Heart right ventricle (tissue), 16 donors: Measurements from ENCODE around the gene MGLL. TPM values are rescaled to one million over a fixed set of nuclear protein-coding genes. Genes with fewer than 3 reads are reported as not detected.

Source experiments
- ATAC-seq, 8 donors: fragments of 200-7000 bp; cut with Tn5 transposase; one replicate each; pipeline ENCODE4 v1.9.1; 2020; ENCODE audit warnings: mild to moderate bottlenecking in 8 of 8, moderate library complexity in 8 of 8, moderate number of reproducible peaks in 1 of 8
- DNase-seq, 2 donors: peaks; one replicate each; pipeline ENCODE4 v3.0.0-alpha.2; 2020
- H3K27ac ChIP-seq, 10 donors: fragments of 200-600 bp; sonication (generic) in 2 of 10; one replicate each; pipeline versions ENCODE4 v1.5.0 to v1.8.0; 2020 to 2022; ENCODE audit warnings: mild to moderate bottlenecking in 3 of 10
- H3K27me3 ChIP-seq, 7 donors: fragments of 200-600 bp; one replicate each; pipeline ENCODE4 v1.8.0; 2021 to 2022; ENCODE audit warnings: mild to moderate bottlenecking in 2 of 7
- H3K36me3 ChIP-seq, 9 donors: fragments of 200-600 bp; sonication (generic) in 1 of 9; one replicate each; pipeline versions ENCODE4 v1.5.0 to v1.8.0; 2020 to 2022; ENCODE audit warnings: mild to moderate bottlenecking in 2 of 9
- H3K4me1 ChIP-seq, 9 donors: fragments of 200-600 bp; sonication (generic) in 1 of 9; one replicate each; pipeline versions ENCODE4 v1.5.0 to v1.8.0; 2020 to 2022; ENCODE audit warnings: mild to moderate bottlenecking in 4 of 9
- H3K4me3 ChIP-seq, 10 donors: fragments of 200-600 bp; sonication (generic) in 2 of 10; one replicate each; pipeline versions ENCODE4 v1.5.0 to v1.8.0; 2020 to 2022; ENCODE audit warnings: mild to moderate bottlenecking in 7 of 10, moderate library complexity in 2 of 10
- H3K9me3 ChIP-seq, 11 donors: fragments of 200-600 bp in 10 of 11; sonication (generic) in 2 of 11; one replicate each; pipeline versions ENCODE4 v1.5.0 to v1.8.0; 2013 to 2022; ENCODE audit warnings: mild to moderate bottlenecking in 2 of 11, control low read depth in 1 of 11, moderate library complexity in 1 of 11
- CTCF ChIP-seq, 9 donors: fragments of 200-600 bp; sonication (generic) in 2 of 9; IDR thresholded peaks; one replicate each; pipeline versions ENCODE4 v1.5.0 to v1.8.0; 2021 to 2022; ENCODE audit warnings: antibody characterized with exemption in 9 of 9, mild to moderate bottlenecking in 5 of 9, moderate library complexity in 1 of 9
- WGBS, 2 donors: extraction: QIAGEN DNeasy Blood & Tissue Kit; methylation state at CpG; one replicate each; pipeline ENCODE4 v1.1.7; 2013; ENCODE audit warnings: inconsistent platforms in 1 of 2; 5-methylcytosine and 5-hydroxymethylcytosine counted together
- intact Hi-C, 10 donors: fragments of 100-400 bp; cut with DNase I; formaldehyde crosslinking; loops; one replicate each; pipeline versions ENCODE4 v1.11.1 to v1.14.2; 2022
- polyA plus RNA-seq, 2 donors: library from polyadenylated mRNA; stranded (reverse); fragments of 200-250 nt; gene quantifications; one replicate each; pipeline ENCODE4 v1.2.3, GENCODE V29; 2013
- total RNA-seq, 10 donors: library from RNA; stranded (reverse); fragmentation: NEBNext Ultra II Directional in 3 of 10; extraction: Animal tissue kit (Norgen Biotek cat#: 25700) in 3 of 10; gene quantifications; one replicate each; pipeline versions ENCODE4 v1.2.1 to v1.2.4, GENCODE V29; 2021 to 2023
- donor health status: Arrhythmogenic right ventricular cardiomyopathy.
- donor health status: ischemic (EF 13 %, LVEDD 7.1; RV severe dilation, severe dysfunction).
- donor health status: healthy with polysubstance abuse.
- donor health status: DM: no; HTN: yes; CAD: no.
- donor health status: DM: no; HTN: no; CAD: no.
- donor health status: ischemic (EF 25% LVEDD 6.9; RV normal size, moderate dysfunction).
- donor health status: ischemic (EF 25% LVEDD 5.7; RV mildly dilated, moderate dysfunction).
- donor health status: healthy.
- donor health status: DM: yes; HTN: yes; CAD: no.
- donor health status: Ischemic cardiomyopathy.
- donor health status: ischemic (EF 35%, LVEDD 5.7; RV mildly dilated, moderate dysfunction).
- donor health status: nonischemic (EF 11% LVEDD 7.7; RV severe dilation, severe dysfunction).
- donor health status: DM: yes; HTN: yes; CAD: no.
- donor health status: PGD.
- donor health status: ischemic (EF 29% LVEDD 5.4; RV normal size, mild dysfunction).
- donor health status: nonischemic (EF 23%, LVEDD 6.1; RV moderate dilation, normal function).

The MGLL gene
- total and polyA plus RNA-seq, 12 donors, result 35.7 to 103 (median 65.2) TPM

GRCh38 chr3:127803619-127804018 is 18.7 kb downstream of the MGLL start:
- WGBS, 2 donors, result 61 to 63% methylated on average over 4 of the region's 4 CpGs
- Histone ChIP-seq H3K4me1 (peaks cover 3 to 89% (median 48%) of the 10 kb centered on the region in 9 donors), H3K27ac (no peak overlapping the region), H3K9me3 (no peaks in the 10 kb centered on the region), H3K4me3 (no peak overlapping the region), H3K36me3 (peaks cover 0 to 96% (median 9%) of the 10 kb centered on the region in 9 donors), H3K27me3 (no peaks in the 10 kb centered on the region)
- intact Hi-C loops, result no loop called here
- no peak for TF ChIP-seq CTCF (IDR thresholded peaks at IDR 0.05)
- no peak for DNase-seq
- ATAC-seq, result peak in 3 of 8 donors; percentile 14 to 69 (median 36)

GRCh38 chr3:127802606-127803005 is 19.7 kb downstream of the MGLL start:
- Histone ChIP-seq H3K27me3 (no peaks in the 10 kb centered on the region), H3K9me3 (no peaks in the 10 kb centered on the region), H3K27ac (peak overlapping the region in 1 of 10 donors; percentile 23), H3K4me3 (no peak overlapping the region), H3K4me1 (peaks cover 3 to 89% (median 49%) of the 10 kb centered on the region in 9 donors), H3K36me3 (peaks cover 0 to 96% (median 9%) of the 10 kb centered on the region in 9 donors)
- no peak for DNase-seq
- no peak for TF ChIP-seq CTCF (IDR thresholded peaks at IDR 0.05)
- 91 to 92% methylated on average over 6 of the region's 6 CpGs for WGBS, 2 donors
- intact Hi-C loops, result no loop called here
- ATAC-seq, result no peak

GRCh38 chr3:127801731-127802313 is 20.5 kb downstream of the MGLL start:
- TF ChIP-seq CTCF (IDR thresholded peaks at IDR 0.05), result no peak
- Histone ChIP-seq H3K36me3 (peaks cover 0 to 96% (median 12%) of the 10 kb centered on the region in 9 donors), H3K4me1 (peaks cover 3 to 96% (median 49%) of the 10 kb centered on the region in 9 donors), H3K9me3 (no peaks in the 10 kb centered on the region), H3K27me3 (no peaks in the 10 kb centered on the region), H3K27ac (no peak overlapping the region), H3K4me3 (no peak overlapping the region)
- WGBS, 2 donors, result 94 to 96% methylated on average over 3 of the region's 3 CpGs
- intact Hi-C loops, result no loop called here
- no peak for ATAC-seq
- no peak for DNase-seq

GRCh38 chr3:127800508-127800907 is 21.8 kb downstream of the MGLL start:
- Histone ChIP-seq H3K36me3 (peaks cover 0 to 93% (median 11%) of the 10 kb centered on the region in 9 donors), H3K27ac (peak overlapping the region in 6 of 10 donors; percentile 3 to 61 (median 34)), H3K4me3 (no peak overlapping the region), H3K4me1 (peaks cover 3 to 89% (median 49%) of the 10 kb centered on the region in 9 donors), H3K9me3 (no peaks in the 10 kb centered on the region), H3K27me3 (no peaks in the 10 kb centered on the region)
- WGBS, 2 donors, result 67 to 76% methylated on average over 2 of the region's 2 CpGs
- DNase-seq, result no peak
- intact Hi-C loops, result no loop called here
- no peak for TF ChIP-seq CTCF (IDR thresholded peaks at IDR 0.05)
- ATAC-seq, result no peak
